ENCODE results near the gene NID1. TPM values are rescaled to one million over a fixed set of nuclear protein-coding genes. Genes with fewer than 3 reads are reported as not detected.

NID1 gene
- total RNA-seq, 1 experiment from 2014 or later = 0.32 TPM

GRCh38 chr1:236035681-236036101 lies 29.2 kb downstream of the NID1 start:
- no peak overlapping the region for H2AFZ ChIP-seq (ENCODE audit: low read depth, low read length, poor library complexity, severe bottlenecking)
- no peaks in the 10 kb centered on the region for H3K9me2 ChIP-seq (ENCODE audit: insufficient read depth)
- CTCF ChIA-PET = no interaction called here
- H3K9me3 ChIP-seq (ENCODE audit: control insufficient read depth in 1 of 2, insufficient read depth in 1 of 2, low read depth in 1 of 2, low read length in 2 of 2) = no peaks in the 10 kb centered on the region
- H3K4me1 ChIP-seq (ENCODE audit: control insufficient read depth in 1 of 2, insufficient read depth in 2 of 2, low read length in 2 of 2) = no peaks in the 10 kb centered on the region
- H3K4me3 ChIP-seq (replicated peaks in 1 of 2; ENCODE audit: low read depth in 1 of 2, low read length in 2 of 2) = no peak overlapping the region
- DNase-seq (ENCODE audit: low read depth, low spot score) (no peak), ATAC-seq (no peak)
- BruUV-seq (replicated peaks) = no TSS peak
- no peaks in the 10 kb centered on the region for H3K27me3 ChIP-seq (ENCODE audit: insufficient read depth, low read length)
- RAD21 ChIA-PET (ENCODE audit: low non-redundant PET in 1 of 2, low total read pairs in 2 of 2, uncharacterized antibody in 2 of 2, unreplicated experiment in 2 of 2) = no interaction called here
- H3K27ac ChIP-seq (ENCODE audit: low read depth, low read length) = no peak overlapping the region
- H4K20me1 ChIP-seq (ENCODE audit: insufficient read depth) = no peaks in the 10 kb centered on the region
- H3K4me2 ChIP-seq (ENCODE audit: low read length) = no peak overlapping the region
- intact Hi-C loops (cut with micrococcal nuclease) = no loop called here
- POLR2A ChIA-PET = no interaction called here
- no peaks in the 10 kb centered on the region for H3K36me3 ChIP-seq (ENCODE audit: control insufficient read depth in 1 of 2, insufficient read depth in 2 of 2, low read length in 2 of 2)
- no peaks in the 10 kb centered on the region for H3K79me2 ChIP-seq (ENCODE audit: insufficient read depth, low read length)
- no peak overlapping the region for H3K9ac ChIP-seq (ENCODE audit: low read length)
- TF ChIP-seq CEBPB (IDR thresholded peaks at IDR 0.05; ENCODE audit: low read depth) = no peak
- TF ChIP-seq SRF (IDR thresholded peaks at IDR 0.05; ENCODE audit: low read depth) = no peak
- TF ChIP-seq SP1 (IDR thresholded peaks at IDR 0.05; ENCODE audit: low read depth) = no peak
- TF ChIP-seq YY1 (IDR thresholded peaks at IDR 0.05; ENCODE audit: extremely low read depth, insufficient replicate concordance, low read depth, low read length) = no peak
- no peak for TF ChIP-seq POLR2A (IDR thresholded peaks at IDR 0.05; ENCODE audit: borderline replicate concordance, extremely low read depth, insufficient read depth, insufficient read length)
- no peak for TF ChIP-seq TCF7L2 (IDR thresholded peaks at IDR 0.05; ENCODE audit: borderline replicate concordance, extremely low read depth, insufficient read depth, insufficient read length)

GRCh38 chr1:236033336-236033735 lies 31.6 kb downstream of the NID1 start:
- H3K9ac ChIP-seq (ENCODE audit: low read length) = no peak overlapping the region
- no peaks in the 10 kb centered on the region for H3K4me1 ChIP-seq (ENCODE audit: control insufficient read depth in 1 of 2, insufficient read depth in 2 of 2, low read length in 2 of 2)
- H3K36me3 ChIP-seq (ENCODE audit: control insufficient read depth in 1 of 2, insufficient read depth in 2 of 2, low read length in 2 of 2) = no peaks in the 10 kb centered on the region
- H2AFZ ChIP-seq (ENCODE audit: low read depth, low read length, poor library complexity, severe bottlenecking) = no peak overlapping the region
- intact Hi-C loops (cut with micrococcal nuclease) = no loop called here
- BruUV-seq (replicated peaks) = no TSS peak
- DNase-seq (ENCODE audit: low read depth, low spot score) (no peak), ATAC-seq (no peak)
- H4K20me1 ChIP-seq (ENCODE audit: insufficient read depth) = no peaks in the 10 kb centered on the region
- H3K9me2 ChIP-seq (ENCODE audit: insufficient read depth) = no peaks in the 10 kb centered on the region
- POLR2A ChIA-PET = no interaction called here
- no peak overlapping the region for H3K4me2 ChIP-seq (ENCODE audit: low read length)
- no peaks in the 10 kb centered on the region for H3K9me3 ChIP-seq (ENCODE audit: control insufficient read depth in 1 of 2, insufficient read depth in 1 of 2, low read depth in 1 of 2, low read length in 2 of 2)
- RAD21 ChIA-PET (ENCODE audit: low non-redundant PET in 1 of 2, low total read pairs in 2 of 2, uncharacterized antibody in 2 of 2, unreplicated experiment in 2 of 2) = no interaction called here
- CTCF ChIA-PET = no interaction called here
- no peak overlapping the region for H3K4me3 ChIP-seq (replicated peaks in 1 of 2; ENCODE audit: low read depth in 1 of 2, low read length in 2 of 2)
- no peak overlapping the region for H3K27ac ChIP-seq (ENCODE audit: low read depth, low read length)
- no peaks in the 10 kb centered on the region for H3K79me2 ChIP-seq (ENCODE audit: insufficient read depth, low read length)
- H3K27me3 ChIP-seq (ENCODE audit: insufficient read depth, low read length) = no peaks in the 10 kb centered on the region
- TF ChIP-seq EGR1 (IDR thresholded peaks at IDR 0.05; ENCODE audit: low read depth) = no peak
- no peak for TF ChIP-seq SRF (IDR thresholded peaks at IDR 0.05; ENCODE audit: low read depth)
- TF ChIP-seq POLR2AphosphoS5 (IDR thresholded peaks at IDR 0.05; ENCODE audit: low read depth, low read length) = no peak
- no peak for TF ChIP-seq RAD21 (IDR thresholded peaks at IDR 0.05; ENCODE audit: low read depth)
- no peak for TF ChIP-seq FOSL1 (IDR thresholded peaks at IDR 0.05; ENCODE audit: low read depth)
- no peak for TF ChIP-seq CBX3 (IDR thresholded peaks at IDR 0.05; ENCODE audit: low read depth)
- TF ChIP-seq MAX (IDR thresholded peaks at IDR 0.05) = no peak
- TF ChIP-seq ATF3 (IDR thresholded peaks at IDR 0.05) = no peak
- no peak for TF ChIP-seq SIN3A (IDR thresholded peaks at IDR 0.05; ENCODE audit: low read depth)
- TF ChIP-seq REST (IDR thresholded peaks at IDR 0.05; ENCODE audit: low read depth) = no peak
- no peak for TF ChIP-seq YY1 (IDR thresholded peaks at IDR 0.05; ENCODE audit: extremely low read depth, insufficient replicate concordance, low read depth, low read length)
- TF ChIP-seq EZH2phosphoT487 (IDR thresholded peaks at IDR 0.05; ENCODE audit: borderline replicate concordance) = no peak
- no peak for TF ChIP-seq TCF7L2 (IDR thresholded peaks at IDR 0.05; ENCODE audit: borderline replicate concordance, extremely low read depth, insufficient read depth, insufficient read length)
- TF ChIP-seq ELF1 (IDR thresholded peaks at IDR 0.05; ENCODE audit: borderline replicate concordance, low read depth) = no peak
- no peak for TF ChIP-seq POLR2A (IDR thresholded peaks at IDR 0.05; ENCODE audit: borderline replicate concordance, extremely low read depth, insufficient read depth, insufficient read length)
- TF ChIP-seq CEBPB (IDR thresholded peaks at IDR 0.05; ENCODE audit: low read depth) = no peak
- no peak for TF ChIP-seq JUND (IDR thresholded peaks at IDR 0.05)

Data from HCT116 (cell line).